ENCODE measurements around the gene NOX5. TPM values are rescaled to one million over a fixed set of nuclear protein-coding genes. Genes with fewer than 3 reads are reported as not detected.

Gene NOX5
- total RNA-seq, 1 donor from 2014 or later = not detected

GRCh38 chr15:69094124-69094921 is 79.8 kb downstream of the NOX5 start:
- peaks cover 26% of the 10 kb centered on the region for H3K27me3 Mint-ChIP-seq (ENCODE audit: low read depth)
- no peaks in the 10 kb centered on the region for H3K4me1 Mint-ChIP-seq (ENCODE audit: low read depth)
- no peaks in the 10 kb centered on the region for H3K36me3 Mint-ChIP-seq (ENCODE audit: low read depth)
- no peak overlapping the region for H3K27ac Mint-ChIP-seq
- DNase-seq (ENCODE audit: low spot score) = no peak
- intact Hi-C loops (cut with micrococcal nuclease) = no loop called here
- no peak overlapping the region for H3K4me3 Mint-ChIP-seq (ENCODE audit: low read depth)
- H3K9me3 Mint-ChIP-seq = no peaks in the 10 kb centered on the region

- intact Hi-C loops (cut with micrococcal nuclease) = no loop called here
- H3K27ac Mint-ChIP-seq = no peak overlapping the region
- H3K4me3 Mint-ChIP-seq (ENCODE audit: low read depth) = no peak overlapping the region
- no peaks in the 10 kb centered on the region for H3K36me3 Mint-ChIP-seq (ENCODE audit: low read depth)
- peaks cover 21% of the 10 kb centered on the region for H3K27me3 Mint-ChIP-seq (ENCODE audit: low read depth)
- DNase-seq (ENCODE audit: low spot score) = no peak
- H3K9me3 Mint-ChIP-seq = no peaks in the 10 kb centered on the region
- H3K4me1 Mint-ChIP-seq (ENCODE audit: low read depth) = no peaks in the 10 kb centered on the region
Observed at GRCh38 chr15:69095274-69095673, 80.8 kb downstream of the NOX5 start.

DNA sequence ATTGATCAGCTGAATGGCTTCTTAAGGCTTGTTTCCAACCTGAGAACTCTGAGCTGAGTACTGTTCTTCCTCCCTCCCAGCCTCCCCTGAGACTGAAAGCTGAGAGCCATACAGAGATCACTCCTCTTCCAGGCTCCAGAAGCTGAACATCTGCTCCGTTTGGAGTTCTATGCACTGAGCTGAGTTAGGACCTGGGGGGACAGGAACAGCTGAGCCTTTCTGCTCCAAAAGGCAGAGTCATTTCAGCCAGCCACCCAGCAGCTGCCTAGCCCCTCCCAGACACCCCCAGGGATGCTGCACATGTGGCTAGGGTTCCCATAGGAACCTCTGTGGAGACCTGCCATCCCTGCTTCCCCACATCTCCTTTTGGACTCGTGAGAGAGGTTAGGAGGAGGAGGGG is 81.7 kb downstream of the NOX5 start:
- Mint-ChIP-seq H3K9me3 (no peaks in the 10 kb centered on the region), H3K27ac (no peak overlapping the region), H3K4me1 (ENCODE audit: low read depth) (no peaks in the 10 kb centered on the region), H3K36me3 (ENCODE audit: low read depth) (no peaks in the 10 kb centered on the region), H3K27me3 (ENCODE audit: low read depth) (peaks cover 19% of the 10 kb centered on the region), H3K4me3 (ENCODE audit: low read depth) (no peak overlapping the region)
- intact Hi-C loops (cut with micrococcal nuclease) = no loop called here
- no peak for DNase-seq (ENCODE audit: low spot score)

DNA sequence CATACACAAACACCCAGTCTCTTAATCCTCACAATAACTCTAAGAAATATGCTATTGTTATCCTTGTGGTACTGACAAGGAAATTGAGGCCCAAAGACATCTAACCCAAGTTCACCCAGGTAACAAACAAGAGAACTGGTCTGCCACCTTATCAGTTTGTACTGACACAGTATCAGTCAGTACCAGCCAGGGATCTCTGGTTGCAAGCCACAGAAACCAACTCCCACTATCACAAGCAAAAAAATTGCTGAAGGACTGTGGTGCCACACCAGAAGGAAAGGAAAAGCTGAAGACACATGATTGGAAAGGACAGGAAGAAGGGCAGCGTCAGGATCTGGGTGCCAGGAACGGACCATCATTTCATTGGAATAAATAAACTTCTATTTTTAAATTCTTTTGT is 82.1 kb downstream of the NOX5 start:
- no peak overlapping the region for H3K27ac Mint-ChIP-seq
- intact Hi-C loops (cut with micrococcal nuclease) = no loop called here
- DNase-seq (ENCODE audit: low spot score) = no peak
- no peak overlapping the region for H3K4me3 Mint-ChIP-seq (ENCODE audit: low read depth)
- no peaks in the 10 kb centered on the region for H3K4me1 Mint-ChIP-seq (ENCODE audit: low read depth)
- H3K36me3 Mint-ChIP-seq (ENCODE audit: low read depth) = no peaks in the 10 kb centered on the region
- H3K9me3 Mint-ChIP-seq = no peaks in the 10 kb centered on the region
- H3K27me3 Mint-ChIP-seq (ENCODE audit: low read depth) = peaks cover 18% of the 10 kb centered on the region

DNA sequence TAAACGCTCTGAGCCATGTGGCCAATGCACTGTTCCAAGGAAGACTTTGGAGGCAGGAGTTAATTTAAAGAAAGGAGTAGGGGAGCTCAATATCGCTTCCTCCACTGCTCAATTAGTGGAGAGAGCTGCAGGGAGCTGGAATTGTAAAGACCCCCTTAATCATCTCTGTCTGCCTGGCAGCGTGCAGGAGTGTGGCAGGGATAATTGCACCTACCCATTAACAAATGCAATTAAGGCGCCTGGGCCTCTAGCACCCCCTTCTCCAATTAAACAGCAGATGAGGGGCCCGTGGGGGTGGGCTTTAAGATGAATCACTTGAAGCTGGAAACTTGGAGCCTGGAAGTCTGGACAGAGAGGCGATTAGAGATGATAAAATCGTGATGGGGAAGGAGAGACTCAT is 84.3 kb downstream of the NOX5 start:
- intact Hi-C loops (cut with micrococcal nuclease) = no loop called here
- peaks cover 14% of the 10 kb centered on the region for H3K27me3 Mint-ChIP-seq (ENCODE audit: low read depth)
- no peaks in the 10 kb centered on the region for H3K36me3 Mint-ChIP-seq (ENCODE audit: low read depth)
- no peak overlapping the region for H3K27ac Mint-ChIP-seq
- H3K4me3 Mint-ChIP-seq (ENCODE audit: low read depth) = no peak overlapping the region
- no peaks in the 10 kb centered on the region for H3K4me1 Mint-ChIP-seq (ENCODE audit: low read depth)
- H3K9me3 Mint-ChIP-seq = no peaks in the 10 kb centered on the region
- DNase-seq (ENCODE audit: low spot score) = no peak

GRCh38 chr15:69099941-69100340 is 85.4 kb downstream of the NOX5 start:
- Mint-ChIP-seq H3K27me3 (ENCODE audit: low read depth) (peaks cover 14% of the 10 kb centered on the region), H3K4me3 (ENCODE audit: low read depth) (no peak overlapping the region), H3K36me3 (ENCODE audit: low read depth) (no peaks in the 10 kb centered on the region), H3K4me1 (ENCODE audit: low read depth) (no peaks in the 10 kb centered on the region), H3K27ac (no peak overlapping the region), H3K9me3 (no peaks in the 10 kb centered on the region)
- no peak for DNase-seq (ENCODE audit: low spot score)
- intact Hi-C loops (cut with micrococcal nuclease) = no loop called here

DNA sequence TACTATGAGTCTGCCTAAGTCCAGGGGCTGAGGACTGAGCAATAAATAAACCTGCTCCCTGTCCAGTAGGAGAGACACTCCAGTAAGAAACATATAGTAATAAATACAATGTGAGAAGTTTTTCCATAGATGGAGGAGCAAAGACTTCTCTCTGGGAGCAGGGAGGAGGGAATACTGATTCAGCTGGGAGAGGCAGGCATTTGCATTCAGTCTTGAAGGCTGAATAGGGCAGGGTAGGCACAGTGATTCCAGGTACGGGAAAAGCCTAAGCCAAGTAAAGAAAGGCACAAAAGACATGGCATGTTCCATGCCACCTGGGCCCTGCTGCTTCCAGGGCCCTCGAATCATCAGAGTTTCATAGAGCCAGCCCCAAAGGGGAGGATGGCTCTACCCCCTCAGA is 86.3 kb downstream of the NOX5 start:
- Mint-ChIP-seq H3K27me3 (ENCODE audit: low read depth) (peaks cover 13% of the 10 kb centered on the region), H3K27ac (no peak overlapping the region), H3K9me3 (no peaks in the 10 kb centered on the region), H3K4me3 (ENCODE audit: low read depth) (no peak overlapping the region), H3K36me3 (ENCODE audit: low read depth) (no peaks in the 10 kb centered on the region), H3K4me1 (ENCODE audit: low read depth) (peaks cover 1% of the 10 kb centered on the region)
- intact Hi-C loops (cut with micrococcal nuclease) = no loop called here
- DNase-seq (ENCODE audit: low spot score) = no peak

DNA sequence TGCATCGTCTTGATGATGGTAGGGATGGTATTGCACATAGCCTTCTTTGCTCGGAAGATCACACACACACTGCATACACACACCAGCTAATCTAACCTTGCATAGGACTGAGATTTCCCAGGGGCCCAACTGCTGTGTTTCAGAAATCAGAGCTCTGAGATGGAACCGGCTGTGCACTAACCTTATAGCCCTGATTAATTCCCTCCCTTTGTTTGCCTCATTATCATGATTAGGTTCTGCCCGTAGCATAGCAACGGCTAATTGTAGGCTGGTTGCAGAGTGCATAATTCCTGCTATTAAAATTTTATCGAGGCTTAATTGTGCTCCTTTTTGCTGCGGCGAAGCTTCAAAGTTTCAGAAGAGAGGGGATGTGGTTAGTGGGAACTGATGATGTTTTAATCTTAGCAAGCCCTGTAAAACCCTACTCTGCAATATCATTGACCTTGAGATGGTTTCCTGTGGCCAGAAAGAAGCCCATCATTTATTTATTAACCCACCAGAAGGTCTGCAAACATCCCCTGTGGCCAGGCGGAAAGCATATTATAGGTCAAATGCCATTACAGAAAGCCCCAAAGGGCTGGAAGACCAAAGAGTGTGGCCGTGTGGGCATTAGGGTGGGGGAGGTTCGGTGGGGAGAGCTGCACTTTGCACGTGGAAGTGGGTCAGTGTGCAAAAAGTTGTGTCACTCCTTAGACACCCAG is 89.7 kb downstream of the NOX5 start:
- H3K36me3 Mint-ChIP-seq (ENCODE audit: low read depth) = no peaks in the 10 kb centered on the region
- H3K27me3 Mint-ChIP-seq (ENCODE audit: low read depth) = peaks cover 25% of the 10 kb centered on the region
- DNase-seq (ENCODE audit: low spot score) = no peak
- intact Hi-C loops (cut with micrococcal nuclease) = no loop called here
- peaks cover 9% of the 10 kb centered on the region for H3K4me1 Mint-ChIP-seq (ENCODE audit: low read depth)
- no peak overlapping the region for H3K4me3 Mint-ChIP-seq (ENCODE audit: low read depth)
- no peaks in the 10 kb centered on the region for H3K9me3 Mint-ChIP-seq
- no peak overlapping the region for H3K27ac Mint-ChIP-seq

GRCh38 chr15:69105451-69105985 is 91.0 kb downstream of the NOX5 start:
- intact Hi-C loops (cut with micrococcal nuclease) = no loop called here
- no peak for DNase-seq (ENCODE audit: low spot score)
- H3K27ac Mint-ChIP-seq = no peak overlapping the region
- H3K4me1 Mint-ChIP-seq (ENCODE audit: low read depth) = peaks cover 9% of the 10 kb centered on the region
- H3K9me3 Mint-ChIP-seq = no peaks in the 10 kb centered on the region
- peaks cover 27% of the 10 kb centered on the region for H3K27me3 Mint-ChIP-seq (ENCODE audit: low read depth)
- no peak overlapping the region for H3K4me3 Mint-ChIP-seq (ENCODE audit: low read depth)
- H3K36me3 Mint-ChIP-seq (ENCODE audit: low read depth) = no peaks in the 10 kb centered on the region

GRCh38 chr15:69107025-69107620 is 92.6 kb downstream of the NOX5 start:
- peaks cover 9% of the 10 kb centered on the region for H3K4me1 Mint-ChIP-seq (ENCODE audit: low read depth)
- H3K9me3 Mint-ChIP-seq = no peaks in the 10 kb centered on the region
- DNase-seq (ENCODE audit: low spot score) = no peak
- no peaks in the 10 kb centered on the region for H3K36me3 Mint-ChIP-seq (ENCODE audit: low read depth)
- peaks cover 25% of the 10 kb centered on the region for H3K27me3 Mint-ChIP-seq (ENCODE audit: low read depth)
- intact Hi-C loops (cut with micrococcal nuclease) = no loop called here
- H3K4me3 Mint-ChIP-seq (ENCODE audit: low read depth) = no peak overlapping the region
- H3K27ac Mint-ChIP-seq = no peak overlapping the region

Other genes with a start within 250 kb of the NOX5 start
- 259 and 265 TPM in 2 replicates for gene ANP32A, start 193.8 kb upstream of the NOX5 start, total RNA-seq
- gene SPESP1, start 84.2 kb upstream of the NOX5 start, total RNA-seq = 0.97 and 2.1 TPM in 2 replicates
- gene GLCE, start 145.9 kb downstream of the NOX5 start, total RNA-seq = 2.4 and 2.5 TPM in 2 replicates